Liver (tissue), 9 donors: Measurements from ENCODE around the gene FAM168B. TPM values are rescaled to one million over a fixed set of nuclear protein-coding genes. Genes with fewer than 3 reads are reported as not detected.

Experiments used
- DNase-seq: peaks from one replicate; pipeline ENCODE4 v3.0.0-alpha.2; 2017; ENCODE audit warnings: low spot score
- H3K27ac ChIP-seq, 2 donors: one replicate each; pipeline ENCODE4 v1.7.0; 2013; ENCODE audit warnings: inconsistent platforms in 2 of 2, low read length in 2 of 2, control low read depth in 1 of 2, low read depth in 1 of 2, mild to moderate bottlenecking in 1 of 2
- H3K27me3 ChIP-seq, 4 donors: one replicate each; pipeline versions ENCODE4 v1.6.1 to v1.7.0; 2013; ENCODE audit warnings: low read length in 3 of 4, inconsistent platforms in 1 of 4, mild to moderate bottlenecking in 1 of 4, moderate library complexity in 1 of 4; ENCODE audit not compliant: control insufficient read depth in 4 of 4, insufficient read depth in 4 of 4
- H3K36me3 ChIP-seq, 4 donors: one replicate each; pipeline versions ENCODE4 v1.6.1 to v1.7.0; 2013; ENCODE audit warnings: low read length in 3 of 4, mild to moderate bottlenecking in 3 of 4, low read depth in 1 of 4, moderate library complexity in 1 of 4; ENCODE audit not compliant: control insufficient read depth in 4 of 4, insufficient read depth in 3 of 4
- H3K4me1 ChIP-seq, 4 donors: one replicate each; pipeline versions ENCODE4 v1.6.1 to v1.7.0; 2013; ENCODE audit warnings: low read length in 3 of 4, mild to moderate bottlenecking in 3 of 4, moderate library complexity in 1 of 4; ENCODE audit not compliant: control insufficient read depth in 4 of 4, insufficient read depth in 4 of 4
- H3K4me3 ChIP-seq, 3 donors: one replicate each; pipeline versions ENCODE4 v1.6.1 to v1.7.0; 2013; ENCODE audit warnings: low read length in 3 of 3, control low read depth in 1 of 3, low read depth in 1 of 3, mild to moderate bottlenecking in 1 of 3
- H3K9ac ChIP-seq, 2 donors: one replicate each; pipeline ENCODE4 v1.7.0; 2013; ENCODE audit warnings: low read length in 2 of 2, mild to moderate bottlenecking in 2 of 2, moderate library complexity in 2 of 2, control low read depth in 1 of 2, low read depth in 1 of 2
- H3K9me3 ChIP-seq, 4 donors: one replicate each; pipeline versions ENCODE4 v1.6.1 to v1.7.0; 2013; ENCODE audit warnings: low read length in 3 of 4; ENCODE audit not compliant: control insufficient read depth in 4 of 4
- ATF3 ChIP-seq: IDR thresholded peaks from 2 replicates; pipeline ENCODE4 v1.6.1; 2016; ENCODE audit warnings: antibody characterized with exemption
- CTCF ChIP-seq: fragments of 150-350 bp; IDR thresholded peaks from 2 replicates; pipeline ENCODE4 v1.5.1; 2017; ENCODE audit warnings: improper control_type of control experiment, low read depth, low read length; ENCODE audit not compliant: missing input control
- EGR1 ChIP-seq, 2 donors: IDR thresholded peaks; 2 replicates each; pipeline ENCODE4 v1.6.1; 2016 to 2018; ENCODE audit warnings: antibody characterized with exemption in 2 of 2, low read depth in 2 of 2
- FOXA1 ChIP-seq: IDR thresholded peaks from 2 replicates; pipeline ENCODE4 v1.6.1; 2016; ENCODE audit warnings: antibody characterized with exemption
- FOXA2 ChIP-seq: IDR thresholded peaks from 2 replicates; pipeline ENCODE4 v1.6.1; 2016; ENCODE audit warnings: antibody characterized with exemption
- GABPA ChIP-seq, 2 donors: IDR thresholded peaks in 1 of 2; conservative IDR thresholded peaks in 1 of 2; 2 replicates each; pipeline ENCODE4 v1.6.1; 2016; ENCODE audit warnings: antibody characterized with exemption in 2 of 2, mild to moderate bottlenecking in 1 of 2, moderate library complexity in 1 of 2
- HNF4A ChIP-seq, 2 donors: conservative IDR thresholded peaks; 2 replicates each; pipeline ENCODE4 v1.6.1; 2016; ENCODE audit warnings: antibody characterized with exemption in 2 of 2, mild to moderate bottlenecking in 2 of 2
- HNF4G ChIP-seq: IDR thresholded peaks from 2 replicates; pipeline ENCODE4 v1.6.1; 2016; ENCODE audit warnings: antibody characterized with exemption
- JUND ChIP-seq, 2 donors: IDR thresholded peaks; 2 replicates each; pipeline ENCODE4 v1.6.1; 2016; ENCODE audit warnings: antibody characterized with exemption in 2 of 2
- MAX ChIP-seq: IDR thresholded peaks from 2 replicates; pipeline ENCODE4 v1.6.1; 2016; ENCODE audit warnings: antibody characterized with exemption
- NR2F2 ChIP-seq: IDR thresholded peaks from 2 replicates; pipeline ENCODE4 v1.6.1; 2016; ENCODE audit warnings: antibody characterized with exemption
- RAD21 ChIP-seq, 2 donors: IDR thresholded peaks; 2 replicates each; pipeline ENCODE4 v1.6.1; 2016; ENCODE audit warnings: antibody characterized with exemption in 2 of 2, mild to moderate bottlenecking in 2 of 2
- REST ChIP-seq: IDR thresholded peaks from 2 replicates; pipeline ENCODE4 v1.6.1; 2016; ENCODE audit warnings: antibody characterized with exemption, mild to moderate bottlenecking
- RXRA ChIP-seq, 2 donors: IDR thresholded peaks; 2 replicates each; pipeline ENCODE4 v1.6.1; 2017 to 2018; ENCODE audit warnings: antibody characterized with exemption in 2 of 2, mild to moderate bottlenecking in 1 of 2
- SP1 ChIP-seq: IDR thresholded peaks from 2 replicates; pipeline ENCODE4 v1.6.1; 2018; ENCODE audit warnings: antibody characterized with exemption, mild to moderate bottlenecking
- TAF1 ChIP-seq: conservative IDR thresholded peaks from 2 replicates; pipeline ENCODE4 v1.6.1; 2016; ENCODE audit warnings: antibody characterized with exemption, mild to moderate bottlenecking
- YY1 ChIP-seq: IDR thresholded peaks from 2 replicates; pipeline ENCODE4 v1.6.1; 2016; ENCODE audit warnings: antibody characterized with exemption, mild to moderate bottlenecking
- ZBTB33 ChIP-seq: IDR thresholded peaks from 2 replicates; pipeline ENCODE4 v1.6.1; 2016; ENCODE audit warnings: antibody characterized with exemption
- WGBS: extraction: QIAGEN DNeasy Blood & Tissue Kit; methylation state at CpG from one replicate; pipeline ENCODE4 v1.1.7; 2013; 5-methylcytosine and 5-hydroxymethylcytosine counted together
- polyA plus RNA-seq, 2 donors: library from polyadenylated mRNA; stranded (reverse) in 1 of 2; unstranded in 1 of 2; fragments of 200-250 nt in 1 of 2; fragments of >200 nt in 1 of 2; fragmentation: Nextera tagmentation in 1 of 2; extraction: Ambion mirVana in 1 of 2; gene quantifications; one replicate each; pipeline versions ENCODE4 v1.2.1 to v1.2.3, GENCODE V29; 2013 to 2015
- total RNA-seq, 2 donors: library from RNA; depleted of rRNA; stranded (reverse); fragments of >200 nt; gene quantifications; one replicate each; pipeline ENCODE4 v1.2.3, GENCODE V29; 2014
- donor health status: healthy.
- donor health status: healthy.
- donor health status: healthy.
- donor health status: healthy.
- donor health status: healthy.

Gene FAM168B
- total and polyA plus RNA-seq, 4 donors: 13.9 to 62.3 (median 30.8) TPM

- H3K9me3 ChIP-seq: no peaks in the 10 kb centered on the region
- peaks cover 5 to 23% (median 10%) of the 10 kb centered on the region in 4 donors for H3K4me1 ChIP-seq
- TF ChIP-seq HNF4G (no peak), FOXA1 (no peak), ZBTB33 (no peak), CTCF (no peak), EGR1 (IDR thresholded peaks at IDR 0.05; ENCODE audit: low read depth in 2 of 2) (no peak), FOXA2 (no peak), NR2F2 (no peak), SP1 (no peak), RXRA (IDR thresholded peaks at IDR 0.05) (no peak), YY1 (no peak), JUND (IDR thresholded peaks at IDR 0.05) (no peak), GABPA (IDR thresholded peaks at IDR 0.05 in 1 of 2, conservative IDR thresholded peaks at IDR 0.05 in 1 of 2) (no peak), RAD21 (IDR thresholded peaks at IDR 0.05) (no peak), MAX (no peak), REST (no peak), HNF4A (conservative IDR thresholded peaks at IDR 0.05) (no peak), TAF1 (no peak), ATF3 (no peak)
- under 1% methylated on average over 26 of the region's 26 CpGs for WGBS
- H3K27ac ChIP-seq: peak overlapping the region; percentile 88 to 96
- H3K27me3 ChIP-seq: no peaks in the 10 kb centered on the region
- H3K4me3 ChIP-seq: peak overlapping the region; percentile 85 to 97 (median 88)
- H3K36me3 ChIP-seq: peaks cover 3 to 14% (median 9%) of the 10 kb centered on the region in 4 donors
- H3K9ac ChIP-seq: peak overlapping the region; percentile 98 to 99
- no peak for DNase-seq
These were observed 728 bp downstream of the FAM168B start for GRCh38 chr2:131092458-131093005.
